H1 (cell line): ENCODE results near the gene EXT2. TPM values are rescaled to one million over a fixed set of nuclear protein-coding genes. Genes with fewer than 3 reads are reported as not detected.

Experiments
- RXRA ChIP-seq: IDR thresholded peaks from 2 replicates; pipeline ENCODE4 v1.6.1; 2011; ENCODE audit warnings: low read depth, mild to moderate bottlenecking, low read length, moderate library complexity; ENCODE audit not compliant: insufficient read depth
- TBP ChIP-seq: IDR thresholded peaks from 2 replicates; pipeline ENCODE4 v1.6.1; 2011; ENCODE audit warnings: low read depth, low read length, improper control_type of control experiment
- polyA plus RNA-seq, 7 experiments: library from polyadenylated mRNA; depleted of rRNA in 3 of 7; stranded (reverse) in 5 of 7; unstranded in 2 of 7; fragments of >200 nt in 5 of 7; fragments of 200-250 nt in 2 of 7; gene quantifications; 1 replicate in 5 of 7; 2 replicates in 1 of 7; 4 replicates in 1 of 7; pipeline versions ENCODE4 v1.2.1 to v1.2.3, GENCODE V29; 2011 to 2013; ENCODE audit warnings: missing spikeins in 2 of 7, mixed read lengths in 2 of 7
- total RNA-seq: library from RNA; stranded (reverse); fragmentation: NEBNext Ultra II Directional; extraction: Animal tissue kit (Norgen Biotek cat#: 25700); gene quantifications from 2 replicates; pipeline ENCODE4 v1.2.1, GENCODE V29; 2021

Gene EXT2
- total and polyA plus RNA-seq, 2 of the 8 experiments (the other 6 are each of a cell fraction or from before 2014, with no cell fraction given) = 29.8 to 42.8 TPM

DNA sequence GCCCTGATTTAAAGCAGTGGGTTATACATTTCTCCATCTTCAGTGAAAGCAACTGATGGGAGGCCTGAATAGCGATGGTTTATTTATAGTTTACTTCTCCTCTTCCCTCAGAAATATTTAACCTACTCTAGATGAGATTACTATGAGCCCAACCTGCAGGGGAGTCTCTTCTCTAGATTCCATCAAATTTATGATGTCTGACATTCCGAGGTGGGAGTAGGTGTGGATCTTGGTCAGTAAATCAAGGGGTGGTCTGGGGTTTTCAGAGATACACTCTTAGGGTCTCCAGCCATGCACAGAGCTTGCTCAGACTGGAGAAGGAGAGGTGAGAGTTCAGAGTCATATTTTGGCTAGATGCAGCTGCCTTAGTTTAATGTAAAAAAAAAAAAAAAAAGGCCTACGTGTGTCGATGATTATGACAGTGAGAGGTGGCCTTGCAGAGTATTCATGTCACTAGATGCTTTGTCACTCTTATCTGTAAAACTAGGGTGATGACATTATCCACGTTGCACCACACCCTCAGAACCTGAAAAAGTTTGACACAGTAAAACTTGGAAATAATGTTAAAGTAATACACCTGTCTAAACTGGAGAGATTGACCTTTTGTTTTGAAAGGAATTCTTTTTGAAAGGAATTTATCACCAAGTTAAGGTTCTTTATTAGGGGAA, 81.2 kb downstream of the EXT2 start (continued):
- no peak for TF ChIP-seq TBP
- TF ChIP-seq RXRA = no peak
